GM12878 (cell line): ENCODE data around the gene NSG1. TPM values are rescaled to one million over a fixed set of nuclear protein-coding genes. Genes with fewer than 3 reads are reported as not detected.

ENCODE experiments used
- ATAC-seq: fragments of 200-7000 bp; cut with Tn5 transposase; 3 replicates; pipeline ENCODE4 v1.9.1; 2020; ENCODE audit warnings: mild to moderate bottlenecking, moderate library complexity
- BruUV-seq: library from RNA; stranded (reverse); fragments of 400-500 nt; replicated peaks from 2 replicates; lab custom pipeline; 2021; lab: Mats Ljungman, UMichigan
- CTCF ChIA-PET: fragments of 300-600 bp; sonication (Branson Sonifier 250); formaldehyde crosslinking; extraction: SDS; loops from one replicate; lab custom pipeline; 2021; ENCODE audit warnings: inconsistent platforms; lab: Yijun Ruan, JAX
- POLR2A ChIA-PET: fragments of 350-600 bp; formaldehyde crosslinking; extraction: SDS; loops from one replicate; lab custom pipeline; 2021; ENCODE audit warnings: inconsistent platforms; lab: Charles Lee
- RAD21 ChIA-PET: fragments of 300-600 bp; sonication (Branson Sonifier 250); formaldehyde crosslinking; loops from one replicate; lab custom pipeline; 2023; ENCODE audit warnings: antibody characterized with exemption; ENCODE audit not compliant: unreplicated experiment; lab: Charles Lee
- SMC1A ChIA-PET: fragments of 300-600 bp; sonication (Branson Sonifier 250); formaldehyde crosslinking; loops from one replicate; lab custom pipeline; 2023; ENCODE audit not compliant: unreplicated experiment, uncharacterized antibody; lab: Charles Lee
- DNase-seq: peaks from one replicate; pipeline ENCODE4 v3.0.0-alpha.2; 2011; ENCODE audit warnings: low read depth, low spot score
- FAIRE-seq: peaks from 3 replicates; lab custom pipeline; 2011; peaks lifted over from hg19 to GRCh38; lab: Jason Lieb, UNC
- H2AFZ ChIP-seq: 2 replicates; pipeline ENCODE4 v1.6.0; 2011; ENCODE audit warnings: low read depth, low read length, control low read depth; ENCODE audit not compliant: control insufficient read depth
- H3K27ac ChIP-seq: 2 replicates; pipeline ENCODE4 v1.5.1; 2011; ENCODE audit warnings: control low read depth; ENCODE audit not compliant: control insufficient read depth, insufficient read depth
- H3K27me3 ChIP-seq, 2 experiments: replicated peaks in 1 of 2; 2 replicates each; pipeline versions ENCODE4 v1.6.0 to v1.6.1; 2011; ENCODE audit warnings: low read length in 1 of 2; ENCODE audit not compliant: control insufficient read depth in 2 of 2, insufficient read depth in 2 of 2
- H3K36me3 ChIP-seq, 2 experiments: 2 replicates each; pipeline ENCODE4 v1.5.1; 2011; ENCODE audit warnings: low read length in 1 of 2; ENCODE audit not compliant: control insufficient read depth in 2 of 2, insufficient read depth in 2 of 2
- H3K4me1 ChIP-seq: 2 replicates; pipeline ENCODE4 v1.6.1; 2011; ENCODE audit warnings: mild to moderate bottlenecking, low read length, moderate library complexity, mixed read lengths; ENCODE audit not compliant: control insufficient read depth, insufficient read depth
- H3K4me2 ChIP-seq: 2 replicates; pipeline ENCODE4 v1.6.0; 2011; ENCODE audit warnings: control low read depth; ENCODE audit not compliant: control insufficient read depth, insufficient read depth
- H3K4me3 ChIP-seq: fragments of 200-600 bp; sonication (generic); 2 replicates; pipeline ENCODE4 v1.5.1; 2016
- H3K79me2 ChIP-seq: 2 replicates; pipeline ENCODE4 v1.6.0; 2011; ENCODE audit warnings: low read length; ENCODE audit not compliant: control insufficient read depth, insufficient read depth
- H3K9ac ChIP-seq: 2 replicates; pipeline ENCODE4 v1.8.0; 2011; ENCODE audit warnings: low read length, control low read depth, mixed read lengths; ENCODE audit not compliant: control insufficient read depth, insufficient read depth
- H3K9me3 ChIP-seq: replicated peaks from 3 replicates; pipeline ENCODE4 v1.5.1; 2011; ENCODE audit warnings: mild to moderate bottlenecking, low read length; ENCODE audit not compliant: control insufficient read depth, insufficient read depth
- H4K20me1 ChIP-seq: 2 replicates; pipeline ENCODE4 v1.6.0; 2011; ENCODE audit not compliant: control insufficient read depth, insufficient read depth
- EED ChIP-seq: sonication (generic); IDR thresholded peaks from 2 replicates; pipeline ENCODE4 v1.6.1; 2016; ENCODE audit warnings: antibody characterized with exemption, low read depth
- ELK1 ChIP-seq: IDR thresholded peaks from 2 replicates; pipeline ENCODE4 v1.6.1; 2012; ENCODE audit warnings: low read depth, low read length, improper control_type of control experiment
- IRF5 ChIP-seq: fragments of 450-650 bp; IDR thresholded peaks from 2 replicates; pipeline ENCODE4 v1.6.1; 2017; ENCODE audit warnings: borderline replicate concordance
- JUND ChIP-seq: IDR thresholded peaks from 2 replicates; pipeline ENCODE4 v1.6.1; 2012; ENCODE audit warnings: low read depth, mild to moderate bottlenecking, low read length, improper control_type of control experiment, moderate library complexity
- KAT2A ChIP-seq: conservative IDR thresholded peaks from 2 replicates; pipeline ENCODE4 v1.6.1; 2011; ENCODE audit warnings: low read depth, low read length; ENCODE audit not compliant: control insufficient read depth
- NFIC ChIP-seq: IDR thresholded peaks from 2 replicates; pipeline ENCODE4 v1.6.1; 2012; ENCODE audit warnings: low read depth, mild to moderate bottlenecking, inconsistent platforms, low read length, moderate library complexity
- NR2C1 ChIP-seq: fragments of 450-650 bp; IDR thresholded peaks from 2 replicates; pipeline ENCODE4 v1.6.1; 2017; ENCODE audit warnings: antibody characterized with exemption, mild to moderate bottlenecking, moderate library complexity
- PBX3 ChIP-seq: IDR thresholded peaks from 2 replicates; pipeline ENCODE4 v1.6.1; 2011; ENCODE audit warnings: mild to moderate bottlenecking, low read depth, low read length, moderate library complexity; ENCODE audit not compliant: insufficient replicate concordance
- RELB ChIP-seq: fragments of 450-650 bp; IDR thresholded peaks from 2 replicates; pipeline ENCODE4 v1.6.1; 2017; ENCODE audit warnings: low read depth, mild to moderate bottlenecking, moderate library complexity
- RUNX3 ChIP-seq: IDR thresholded peaks from 2 replicates; pipeline ENCODE4 v1.6.1; 2012; ENCODE audit warnings: low read length, inconsistent platforms
- SMAD5 ChIP-seq: IDR thresholded peaks from 2 replicates; pipeline ENCODE4 v1.6.1; 2016; ENCODE audit warnings: antibody characterized with exemption, low read depth
- SUZ12 ChIP-seq: fragments of 200-600 bp; sonication (generic); IDR thresholded peaks from one replicate; pipeline ENCODE4 v1.6.1; 2018; ENCODE audit warnings: antibody characterized with exemption, mild to moderate bottlenecking; ENCODE audit not compliant: unreplicated experiment
- TAF1 ChIP-seq: IDR thresholded peaks from 2 replicates; pipeline ENCODE4 v1.6.1; 2011; ENCODE audit warnings: mild to moderate bottlenecking, low read depth, low read length, borderline replicate concordance
- YBX1 ChIP-seq: fragments of 450-650 bp; IDR thresholded peaks from 2 replicates; pipeline ENCODE4 v1.6.1; 2016; ENCODE audit warnings: antibody characterized with exemption
- ZNF217 ChIP-seq: fragments of 450-650 bp; IDR thresholded peaks from 2 replicates; pipeline ENCODE4 v1.6.1; 2017; ENCODE audit warnings: antibody characterized with exemption, mild to moderate bottlenecking
- ZNF274 ChIP-seq: IDR thresholded peaks from one replicate; pipeline ENCODE4 v1.8.0; 2011; ENCODE audit not compliant: insufficient read length, insufficient read depth
- ZNF592 ChIP-seq: fragments of 450-650 bp; IDR thresholded peaks from 2 replicates; pipeline ENCODE4 v1.6.1; 2017; ENCODE audit warnings: mild to moderate bottlenecking, moderate library complexity
- WGBS: methylation state at CpG from one replicate; pipeline ENCODE4 v1.1.6; 2016; ENCODE audit warnings: low lambda C conversion rate; ENCODE audit not compliant: insufficient replicate concordance, insufficient coverage; ENCODE audit errors: missing lambda C conversion rate; 5-methylcytosine and 5-hydroxymethylcytosine counted together
- in situ Hi-C: fragments of 300-500 bp; cut with MboI; formaldehyde crosslinking; loops from 9 replicates; pipeline ENCODE4 v1.14.3; 2018; ENCODE audit warnings: mixed read lengths
- intact Hi-C: fragments of 100-400 bp; cut with micrococcal nuclease; formaldehyde crosslinking; loops from one replicate; pipeline ENCODE4 v1.14.2; 2022; ENCODE audit not compliant: unreplicated experiment
- polyA plus RNA-seq, 11 experiments: library from polyadenylated mRNA; depleted of rRNA in 4 of 11; unstranded in 6 of 11; stranded (reverse) in 5 of 11; fragments of >200 nt; fragmentation: Nextera tagmentation in 4 of 11; fragmentation: Illumina TruSeq in 1 of 11; extraction: Ambion mirVana in 4 of 11; extraction: Trizol in 1 of 11; gene quantifications; 1 replicate in 1 of 11; 2 replicates in 10 of 11; pipeline versions ENCODE4 v1.2.1 to v1.2.3, GENCODE V29; 2011 to 2016; ENCODE audit warnings: inconsistent platforms in 2 of 11, missing spikeins in 2 of 11, low read depth in 1 of 11
- total RNA-seq, 4 experiments: library from RNA; depleted of rRNA in 3 of 4; stranded (reverse); fragments of >200 nt in 3 of 4; fragmentation: Illumina TruSeq in 1 of 4; extraction: Trizol in 1 of 4; gene quantifications; 2 replicates each; pipeline versions ENCODE4 v1.2.1 to v1.2.3, GENCODE V29; 2013 to 2021

NSG1 gene
- total and polyA plus RNA-seq, 10 of the 15 experiments (the other 5 are each of a cell fraction or from before 2014, with no cell fraction given), result 0.03 to 0.19 (median 0.10) TPM; not detected in 5

GRCh38 chr4:4420421-4420820 is 33.5 kb downstream of the NSG1 start:
- ChIA-PET SMC1A (no interaction called here), RAD21 (no interaction called here)
- BruUV-seq, result no TSS peak
- no peak overlapping the region for H3K4me3 ChIP-seq
- TF ChIP-seq PBX3, result no peak
- TF ChIP-seq SUZ12, result no peak
- TF ChIP-seq ZNF592, result no peak
- no peak for TF ChIP-seq TAF1
- no peak for TF ChIP-seq YBX1
- TF ChIP-seq JUND, result no peak
- TF ChIP-seq ZNF217, result no peak
- no peak for TF ChIP-seq ELK1
- TF ChIP-seq NFIC, result no peak
- TF ChIP-seq ZNF274, result no peak
- TF ChIP-seq RELB, result no peak
- no peak for TF ChIP-seq RUNX3
- no peak for TF ChIP-seq EED
- TF ChIP-seq KAT2A, result no peak
- no peak for TF ChIP-seq NR2C1
- TF ChIP-seq SMAD5, result no peak
- TF ChIP-seq IRF5, result no peak
- TF ChIP-seq, all 136 proteins: peak for 0
- Histone ChIP-seq H3K4me2 (no peak overlapping the region), H3K4me1 (no peaks in the 10 kb centered on the region), H2AFZ (no peak overlapping the region), H4K20me1 (no peaks in the 10 kb centered on the region), H3K9ac (no peak overlapping the region), H3K9me3 (no peaks in the 10 kb centered on the region), H3K27ac (no peak overlapping the region), H3K36me3 (peaks cover 8 to 18% of the 10 kb centered on the region in 2 experiments; a peak in 3 of 4 replicates), H3K27me3 (no peaks in the 10 kb centered on the region), H3K79me2 (no peaks in the 10 kb centered on the region)
- no peak for DNase-seq
- ATAC-seq, result no peak
- 94% methylated on average over 12 of the region's 12 CpGs for WGBS
- CTCF ChIA-PET, result no interaction called here
- POLR2A ChIA-PET, result no interaction called here
- FAIRE-seq, result no peak
- intact Hi-C loops (no loop called here), in situ Hi-C loops (no loop called here)
